ENCODE data around the gene SRGAP3.

Gene SRGAP3

DNA sequence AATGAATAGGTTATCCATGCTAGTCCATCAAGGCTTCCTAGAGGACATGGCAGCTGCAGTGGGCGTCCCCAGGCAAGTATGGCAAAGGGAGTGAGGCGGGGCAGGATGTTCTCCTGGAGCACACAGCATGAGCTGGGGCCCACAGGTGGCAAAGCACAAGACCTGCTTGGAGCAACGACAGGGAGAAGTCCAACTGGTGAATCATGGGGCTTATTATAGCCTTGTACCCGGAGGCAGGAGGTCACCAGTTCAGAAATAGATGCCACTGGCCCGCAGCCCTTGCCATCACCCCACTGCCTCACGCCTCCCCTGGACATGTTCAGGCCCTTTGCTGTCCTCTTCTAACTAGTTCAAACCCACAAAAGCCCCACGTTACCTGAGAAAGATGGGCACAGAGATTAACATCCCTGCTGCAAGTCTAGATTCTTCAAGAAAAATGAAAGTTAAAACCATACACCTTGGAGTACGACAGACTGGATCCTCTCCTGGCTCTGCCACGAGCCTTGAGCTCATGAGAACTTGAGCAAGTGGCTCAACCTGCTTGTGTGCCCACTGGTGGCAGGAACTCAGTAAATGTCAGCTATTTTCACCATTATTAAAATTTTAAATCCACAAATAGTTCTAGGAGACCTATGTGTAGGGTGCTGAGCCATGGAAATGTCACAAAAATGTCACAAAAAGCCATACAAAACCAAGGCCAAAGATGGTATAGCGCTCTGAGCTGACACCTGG is 1.8 kb upstream of the SRGAP3 start:
- DNase-seq: no peak

DNA sequence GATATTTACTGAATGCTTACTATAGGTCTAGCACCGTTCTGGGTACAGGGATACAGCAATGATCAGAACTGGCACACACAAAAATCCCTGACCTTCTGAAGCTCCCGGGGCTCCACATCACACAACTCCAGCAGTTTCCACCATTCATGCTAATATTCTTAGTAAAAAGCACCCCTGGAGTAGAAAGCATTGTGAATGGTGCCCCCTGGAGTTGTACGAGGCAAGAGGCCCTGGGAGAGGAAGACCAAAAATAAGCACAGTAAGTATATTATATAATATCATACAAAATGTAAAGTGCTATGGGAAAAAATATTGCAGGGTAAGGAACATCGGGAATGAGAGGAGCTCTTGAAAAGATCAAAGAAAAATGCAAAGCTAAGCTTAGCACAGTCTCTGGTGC is 790 bp upstream of the SRGAP3 start:
- peak; percentile 35 for DNase-seq

DNA sequence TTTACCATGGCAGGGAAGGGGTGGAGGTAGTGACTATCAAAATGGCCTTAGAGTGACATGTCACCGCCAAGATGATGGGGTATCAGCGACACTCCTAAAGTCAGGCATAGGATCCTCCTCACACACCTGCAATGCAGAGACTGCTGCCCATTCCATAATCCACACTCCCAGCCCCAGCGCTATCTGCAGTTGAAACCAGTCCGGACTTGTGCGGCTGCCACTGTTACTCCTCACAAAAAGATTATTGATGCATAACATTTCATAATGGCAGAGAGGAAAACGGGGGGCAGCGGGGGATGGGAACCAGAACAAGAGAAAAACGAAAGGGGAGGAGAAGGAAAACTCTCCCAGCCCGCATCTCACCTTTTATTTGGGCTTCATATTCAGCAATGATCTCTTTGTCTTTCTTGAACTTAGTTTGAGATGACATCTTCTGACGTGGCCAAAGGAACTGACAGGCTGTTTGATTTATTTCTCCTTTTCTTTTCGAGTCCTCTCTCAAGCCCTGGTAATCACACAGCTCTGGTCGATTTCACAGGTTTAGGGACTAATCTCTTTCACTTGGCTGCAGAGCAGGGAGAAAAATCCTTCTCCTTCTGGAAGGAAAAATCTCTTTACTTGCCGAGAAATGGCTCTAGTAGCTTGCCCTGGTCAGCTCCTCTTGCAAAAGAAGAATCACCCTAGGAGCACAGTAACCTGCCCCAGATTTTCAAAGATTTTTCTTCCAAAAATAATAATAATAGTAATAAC is 749 bp downstream of the SRGAP3 start:
- DNase-seq: peak; percentile 37

DNA sequence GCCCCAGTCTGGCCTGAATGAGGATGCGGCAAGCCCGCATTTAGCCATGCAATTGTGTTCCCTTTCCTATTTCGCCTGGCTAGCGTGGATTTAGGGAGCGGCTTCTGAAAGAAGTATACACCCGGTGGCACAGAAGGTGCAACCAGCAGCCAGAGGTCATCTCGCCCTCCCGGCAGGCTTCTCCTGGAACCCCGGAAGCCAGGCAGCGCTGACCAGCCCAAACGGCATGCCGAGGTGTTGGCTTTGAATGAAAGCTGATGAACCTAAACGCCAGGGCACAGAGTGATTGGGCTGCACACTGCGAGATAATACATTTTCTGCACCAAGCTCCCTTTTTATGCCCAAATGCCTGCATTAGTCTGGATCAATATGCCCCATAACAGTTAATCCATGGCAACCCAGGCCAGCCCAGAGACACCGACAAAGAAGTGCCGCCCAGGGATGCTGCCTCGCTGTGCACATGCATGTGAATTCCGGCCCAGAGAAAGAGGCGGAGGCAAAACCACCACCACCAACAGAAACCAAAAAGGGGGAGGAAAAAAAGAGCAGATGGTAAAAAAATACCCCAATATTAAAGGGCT is 1.4 kb downstream of the SRGAP3 start:
- DNase-seq: peak; percentile 14

- DNase-seq: no peak
Measured at GRCh38 chr3:9247361-9247940, 2.0 kb downstream of the SRGAP3 start.

GRCh38 chr3:9246189-9246588 is 3.3 kb downstream of the SRGAP3 start:
- no peak for DNase-seq

GRCh38 chr3:9244495-9245183 is 4.8 kb downstream of the SRGAP3 start:
- no peak for DNase-seq

DNA sequence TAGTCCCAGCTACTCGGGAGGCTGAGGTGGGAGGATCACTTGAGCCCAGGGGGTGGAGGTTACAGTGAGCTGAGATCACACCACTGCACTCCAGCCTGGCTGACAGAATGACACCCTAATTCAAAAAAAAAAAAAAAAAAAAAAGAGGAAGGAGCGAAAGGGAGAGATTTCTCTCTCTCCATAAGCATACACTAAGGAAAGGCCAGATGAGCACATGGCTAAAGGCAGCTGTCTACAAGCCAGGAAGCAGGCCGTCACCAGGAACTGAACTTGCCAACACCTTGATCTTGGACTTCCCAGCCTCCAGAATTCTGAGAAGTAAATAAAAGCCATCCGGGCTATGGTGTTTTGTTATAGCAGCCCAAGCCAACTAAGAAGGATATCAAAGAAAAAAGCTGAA is 7.5 kb downstream of the SRGAP3 start:
- no peak for DNase-seq

- DNase-seq: no peak
Measured at GRCh38 chr3:9239680-9240079, 9.8 kb downstream of the SRGAP3 start.

- DNase-seq: no peak
Measured at GRCh38 chr3:9238721-9239295, 10.6 kb downstream of the SRGAP3 start.

DNA sequence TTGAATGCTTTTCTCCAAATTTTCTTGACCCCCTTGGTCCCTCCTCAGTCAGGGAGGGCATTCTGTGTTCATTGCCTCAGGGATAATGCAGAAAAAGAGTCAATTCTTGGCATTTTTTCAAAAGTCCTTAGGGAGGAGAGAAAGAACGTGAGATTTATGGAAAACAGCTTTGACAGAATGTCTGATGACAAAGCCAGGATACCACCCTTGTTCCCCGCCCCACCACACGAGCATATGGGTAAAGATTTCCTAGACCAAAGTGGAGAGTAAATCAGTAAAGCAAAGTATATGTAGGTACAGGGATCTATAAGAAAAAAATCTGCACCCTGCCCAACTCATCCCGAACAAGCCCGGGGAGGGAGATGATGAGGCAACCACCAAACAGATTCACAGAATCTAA is 11.2 kb downstream of the SRGAP3 start:
- DNase-seq: no peak

DNA sequence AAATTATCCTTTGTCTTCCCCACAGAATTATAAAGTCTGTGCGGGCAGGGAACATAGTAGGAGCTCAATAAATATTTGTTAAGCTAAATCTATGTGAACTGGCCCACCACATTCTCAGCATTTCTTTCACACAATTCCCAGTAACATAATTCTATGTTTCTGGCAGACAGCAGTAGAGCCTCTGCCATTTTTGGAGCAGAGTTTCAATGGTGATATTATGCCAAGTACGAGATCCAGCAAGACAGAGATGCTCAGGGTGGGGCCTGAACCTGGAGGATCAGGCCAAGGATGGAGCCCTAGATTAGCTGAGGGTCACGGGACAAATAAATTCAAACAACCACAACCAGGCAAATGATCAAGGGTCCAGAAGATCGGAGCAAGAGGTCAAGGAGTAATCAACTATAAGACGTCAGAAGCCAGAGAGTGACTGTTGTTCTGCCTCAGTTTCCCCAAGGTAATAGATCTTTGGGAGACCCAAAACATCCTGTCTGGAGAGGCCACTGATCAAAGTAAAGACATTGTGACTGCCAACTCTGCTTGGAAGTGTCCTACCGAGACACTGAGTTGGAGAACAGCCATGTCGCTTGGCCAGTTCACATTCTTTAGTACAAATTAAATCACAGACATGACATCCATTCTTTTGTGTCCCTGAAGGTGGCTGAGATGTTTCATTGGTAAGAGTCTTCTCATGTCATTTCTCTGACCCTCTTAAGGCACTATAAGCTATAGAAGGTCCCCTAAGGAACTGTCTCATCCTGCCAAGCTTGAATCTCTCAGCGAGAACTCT is 15.4 kb downstream of the SRGAP3 start:
- no peak for DNase-seq

DNA sequence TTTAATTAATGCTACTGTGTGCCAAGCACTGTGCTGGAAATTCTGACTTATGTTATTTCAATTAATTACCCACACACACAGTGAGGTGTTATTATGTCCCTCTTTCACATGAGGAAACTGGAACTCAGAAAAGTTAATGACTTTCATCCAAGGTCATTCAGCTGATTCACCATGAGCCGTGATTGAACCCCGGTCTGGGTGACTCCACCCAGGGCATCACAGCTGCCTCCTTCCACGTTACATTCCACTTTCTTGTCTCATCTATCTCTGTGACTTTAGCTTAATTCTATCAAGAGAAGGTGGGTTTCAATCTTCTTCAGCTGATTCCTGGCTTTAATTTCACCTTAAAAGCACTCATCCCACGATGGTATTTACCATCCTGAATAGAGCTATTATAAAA is 16.3 kb downstream of the SRGAP3 start:
- no peak for DNase-seq

DNA sequence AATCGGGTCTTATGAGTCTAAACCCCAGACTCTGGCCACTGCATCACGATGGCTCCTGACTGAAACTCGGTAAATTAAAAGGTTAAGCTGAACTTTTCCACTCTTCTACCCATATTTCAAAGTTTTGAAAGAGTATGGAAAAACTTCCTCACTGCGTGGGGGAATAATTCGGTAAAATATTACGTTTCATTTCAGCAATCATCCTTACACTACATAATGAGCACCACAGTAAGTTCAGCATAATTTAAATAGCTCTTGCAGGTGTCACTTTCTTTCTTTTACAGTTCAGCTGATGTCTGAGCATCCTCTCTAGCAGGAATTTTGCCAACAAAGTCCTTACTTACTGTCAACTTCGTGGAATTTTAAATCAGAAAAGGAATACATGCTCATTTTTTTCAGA is 17.5 kb downstream of the SRGAP3 start:
- no peak for DNase-seq

GRCh38 chr3:9231471-9231870 is 18.0 kb downstream of the SRGAP3 start:
- no peak for DNase-seq

DNA sequence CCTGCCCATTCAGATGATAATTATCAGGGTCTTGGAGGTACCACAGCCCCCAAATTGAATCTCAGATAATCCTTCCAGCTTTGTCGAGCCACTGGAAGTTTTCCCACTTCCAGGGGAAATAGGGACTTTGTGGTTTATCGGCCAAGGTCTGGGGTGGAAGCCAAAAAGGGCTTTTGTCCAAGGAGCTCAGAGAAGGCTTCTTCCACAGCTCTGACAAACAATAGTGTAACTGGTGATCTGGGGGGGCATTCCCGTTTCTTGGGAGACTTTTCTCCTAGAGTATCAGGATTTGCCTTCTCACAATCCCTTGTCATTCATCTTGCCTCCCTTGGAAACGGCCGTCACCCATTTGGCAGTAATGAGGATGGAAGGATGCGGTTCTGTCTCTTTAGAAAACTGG is 18.4 kb downstream of the SRGAP3 start:
- DNase-seq: no peak

DNA sequence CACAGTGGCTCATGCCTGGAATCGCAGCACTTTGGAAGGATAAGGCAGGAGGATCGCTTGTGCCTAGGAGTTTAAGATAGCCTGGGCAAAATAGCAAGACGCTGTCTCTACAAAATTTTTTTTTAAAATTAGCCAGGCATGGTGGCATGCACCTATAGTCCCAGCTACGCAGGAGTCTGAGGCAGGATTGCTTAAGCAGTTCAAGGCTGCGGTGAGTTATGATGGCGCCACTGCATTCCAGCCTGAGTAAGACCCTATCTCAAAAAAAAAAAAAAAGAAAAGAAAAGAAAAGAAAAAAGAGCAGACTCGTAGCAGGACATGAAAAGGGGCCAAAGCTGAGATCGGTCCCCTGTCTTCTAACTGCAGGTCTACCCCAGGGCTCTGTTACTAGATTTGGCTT is 18.9 kb downstream of the SRGAP3 start:
- no peak for DNase-seq

GRCh38 chr3:9229879-9230278 is 19.6 kb downstream of the SRGAP3 start:
- no peak for DNase-seq

GRCh38 chr3:9229325-9229724 is 20.1 kb downstream of the SRGAP3 start:
- peak; percentile 64 for DNase-seq

DNA sequence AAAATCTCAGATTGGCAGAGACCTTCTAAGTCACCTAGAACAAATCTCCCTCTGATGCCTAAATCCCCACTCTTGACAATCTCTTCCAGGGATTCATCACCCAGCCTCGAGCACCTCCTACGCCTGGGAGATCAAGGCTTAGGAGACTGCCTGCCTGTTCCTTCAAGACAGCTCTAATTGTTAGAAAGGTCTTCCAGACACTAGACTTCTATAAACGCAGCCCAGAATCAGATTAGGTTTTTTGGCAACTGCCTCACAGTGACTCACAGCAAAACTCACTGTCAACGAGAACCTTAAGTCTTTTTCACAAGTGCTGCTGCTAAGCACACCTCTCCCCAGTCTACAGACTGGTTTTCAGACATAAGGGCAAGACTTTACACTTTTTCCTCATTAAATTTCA is 23.1 kb downstream of the SRGAP3 start:
- peak; percentile 44 for DNase-seq

- no peak for DNase-seq
Measured at GRCh38 chr3:9225268-9225667, 24.2 kb downstream of the SRGAP3 start.

DNA sequence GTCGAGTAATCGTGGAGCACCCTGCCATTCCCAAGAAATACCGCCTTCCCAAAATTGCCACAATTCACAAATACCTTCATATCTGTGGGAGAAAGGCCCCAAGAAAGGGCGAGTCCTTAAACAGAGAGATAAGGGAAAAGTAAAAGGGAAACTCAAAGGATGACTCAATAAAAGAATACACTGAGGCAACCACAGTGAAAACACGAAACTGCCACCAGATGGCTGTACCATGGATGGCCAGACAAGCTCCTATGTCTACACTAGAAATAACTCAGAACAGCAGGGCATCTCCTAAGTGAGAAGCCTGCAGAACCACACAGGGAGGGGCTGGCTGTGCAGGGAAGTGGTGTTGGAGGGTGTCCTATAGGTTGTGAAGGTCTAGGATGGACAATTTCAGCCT is 25.0 kb downstream of the SRGAP3 start:
- DNase-seq: peak; percentile 46

Data from hematopoietic multipotent progenitor cell treated with erythropoietin and hydrocortisone succinate and interleukin-3 and kit ligand, for 4 days (in vitro differentiated cells).